HG03135 (cell line): ENCODE results near the gene XXYLT1.

Experiments
- ATAC-seq: cut with Tn5 transposase; IDR thresholded peaks from one replicate; pipeline ENCODE4 v1.9.1; 2021; ENCODE audit warnings: mild to moderate bottlenecking, moderate library complexity; ENCODE audit not compliant: unreplicated experiment

XXYLT1 gene

GRCh38 chr3:195268576-195269309, 2.2 kb downstream of the XXYLT1 start:
- no peak for ATAC-seq

GRCh38 chr3:195267096-195267495, 3.9 kb downstream of the XXYLT1 start:
- no peak for ATAC-seq

- no peak for ATAC-seq
Observed at GRCh38 chr3:195266428-195266827, 4.5 kb downstream of the XXYLT1 start.

GRCh38 chr3:195265363-195265976, 5.5 kb downstream of the XXYLT1 start:
- ATAC-seq: no peak

GRCh38 chr3:195263925-195264600, 6.9 kb downstream of the XXYLT1 start:
- no peak for ATAC-seq

GRCh38 chr3:195263193-195263924, 7.6 kb downstream of the XXYLT1 start:
- no peak for ATAC-seq

GRCh38 chr3:195261925-195262324, 9.0 kb downstream of the XXYLT1 start:
- ATAC-seq: no peak

- ATAC-seq: peak; percentile 1
Observed at GRCh38 chr3:195260280-195260905, 10.6 kb downstream of the XXYLT1 start.

- peak; percentile 81 for ATAC-seq
Observed at GRCh38 chr3:195259475-195260279, 11.3 kb downstream of the XXYLT1 start.

GRCh38 chr3:195259154-195259474, 11.8 kb downstream of the XXYLT1 start:
- ATAC-seq: peak; percentile 1

GRCh38 chr3:195258449-195259153, 12.4 kb downstream of the XXYLT1 start:
- no peak for ATAC-seq

GRCh38 chr3:195257454-195258448, 13.2 kb downstream of the XXYLT1 start:
- no peak for ATAC-seq

GRCh38 chr3:195256639-195257453, 14.1 kb downstream of the XXYLT1 start:
- ATAC-seq: no peak

- no peak for ATAC-seq
Observed at GRCh38 chr3:195255571-195256501, 15.1 kb downstream of the XXYLT1 start.

GRCh38 chr3:195255176-195255500, 15.8 kb downstream of the XXYLT1 start:
- no peak for ATAC-seq

GRCh38 chr3:195254454-195255175, 16.3 kb downstream of the XXYLT1 start:
- ATAC-seq: no peak
